ENCODE measurements around the gene ACTG2.

GRCh38 chr2:73901143-73901542, 8.3 kb downstream of the ACTG2 start:
- TF ChIP-seq CTCF (conservative IDR thresholded peaks at IDR 0.05 in 1 of 2, IDR thresholded peaks at IDR 0.05 in 1 of 2; ENCODE audit: extremely low read depth in 1 of 2, insufficient read depth in 1 of 2, low read depth in 1 of 2, low read length in 2 of 2) (no peak), EZH2 (IDR thresholded peaks at IDR 0.05; ENCODE audit: borderline replicate concordance, low read length) (no peak)
